DOHH2 (cell line): ENCODE measurements around the gene PREPL.

Experiments
- CTCF ChIP-seq: fragments of 200-600 bp; sonication (generic); IDR thresholded peaks from one replicate; pipeline ENCODE4 v1.5.1; 2014; ENCODE audit warnings: antibody characterized with exemption, mild to moderate bottlenecking, low read depth, low read length; ENCODE audit not compliant: poor library complexity, severe bottlenecking
- EZH2phosphoT487 ChIP-seq: fragments of 200-600 bp; sonication (generic); IDR thresholded peaks from 2 replicates; pipeline ENCODE4 v1.6.1; 2017; ENCODE audit warnings: borderline replicate concordance, mild to moderate bottlenecking, antibody characterized with exemption, low read length, moderate library complexity, mixed read lengths

DNA sequence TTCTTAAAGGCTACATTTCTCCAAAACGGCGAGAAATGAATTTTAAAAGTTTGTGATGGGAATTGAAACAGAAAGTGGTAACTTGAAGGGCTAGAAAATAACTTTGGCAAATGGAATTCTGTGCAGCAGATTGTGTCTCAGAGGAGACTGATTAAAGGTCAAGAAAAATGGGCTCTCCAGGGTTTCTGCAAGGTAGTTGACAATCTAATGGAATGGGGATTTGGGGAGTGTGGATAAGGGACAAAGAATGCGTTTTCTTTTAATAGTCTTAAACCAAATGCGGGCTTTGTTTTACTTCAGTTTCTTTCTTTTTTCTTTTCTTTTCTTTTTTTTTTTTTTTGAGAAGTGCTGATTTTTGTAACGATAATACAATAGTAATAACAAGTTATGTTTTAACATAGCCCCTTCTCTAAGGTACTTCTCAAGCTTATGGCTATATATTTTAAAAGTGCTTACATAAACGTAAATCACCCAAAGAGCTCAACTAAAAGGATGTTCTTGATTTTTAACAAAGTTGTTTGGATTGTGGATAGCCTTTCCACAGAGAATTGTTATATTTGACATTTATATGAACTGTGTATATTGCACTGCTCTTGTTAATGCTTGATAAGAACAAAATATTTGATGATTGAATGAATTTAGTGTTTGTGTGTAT, 37.1 kb upstream of the PREPL start:
- TF ChIP-seq CTCF (no peak), EZH2phosphoT487 (no peak)
